ENCODE results near the gene CDKAL1. TPM values are rescaled to one million over a fixed set of nuclear protein-coding genes. Genes with fewer than 3 reads are reported as not detected.

Gene CDKAL1
- total and polyA plus RNA-seq, 10 of the 15 experiments (the other 5 are each of a cell fraction or from before 2014, with no cell fraction given) = 10.7 to 26.9 (median 17.3) TPM

DNA sequence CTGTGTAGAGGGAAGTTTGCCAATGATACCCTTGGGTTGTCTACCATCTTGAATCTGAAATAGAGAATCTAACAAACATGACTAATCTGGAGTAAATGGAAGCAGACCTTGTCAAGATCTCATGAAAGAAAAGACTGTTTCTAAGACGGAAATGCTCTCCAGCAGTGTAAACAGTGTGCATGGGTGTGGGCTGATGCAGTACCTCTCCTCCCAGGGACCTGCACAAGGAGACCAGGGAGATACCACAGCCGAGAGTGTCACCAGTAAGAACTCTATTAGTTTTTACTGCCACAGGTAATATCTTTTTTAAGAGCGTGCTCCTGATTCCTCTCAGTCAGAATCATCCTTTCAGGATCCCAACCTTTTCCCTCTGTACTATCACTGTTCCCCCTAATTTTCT, 546.0 kb downstream of the CDKAL1 start (continued):
- TF ChIP-seq, protein P1, sequence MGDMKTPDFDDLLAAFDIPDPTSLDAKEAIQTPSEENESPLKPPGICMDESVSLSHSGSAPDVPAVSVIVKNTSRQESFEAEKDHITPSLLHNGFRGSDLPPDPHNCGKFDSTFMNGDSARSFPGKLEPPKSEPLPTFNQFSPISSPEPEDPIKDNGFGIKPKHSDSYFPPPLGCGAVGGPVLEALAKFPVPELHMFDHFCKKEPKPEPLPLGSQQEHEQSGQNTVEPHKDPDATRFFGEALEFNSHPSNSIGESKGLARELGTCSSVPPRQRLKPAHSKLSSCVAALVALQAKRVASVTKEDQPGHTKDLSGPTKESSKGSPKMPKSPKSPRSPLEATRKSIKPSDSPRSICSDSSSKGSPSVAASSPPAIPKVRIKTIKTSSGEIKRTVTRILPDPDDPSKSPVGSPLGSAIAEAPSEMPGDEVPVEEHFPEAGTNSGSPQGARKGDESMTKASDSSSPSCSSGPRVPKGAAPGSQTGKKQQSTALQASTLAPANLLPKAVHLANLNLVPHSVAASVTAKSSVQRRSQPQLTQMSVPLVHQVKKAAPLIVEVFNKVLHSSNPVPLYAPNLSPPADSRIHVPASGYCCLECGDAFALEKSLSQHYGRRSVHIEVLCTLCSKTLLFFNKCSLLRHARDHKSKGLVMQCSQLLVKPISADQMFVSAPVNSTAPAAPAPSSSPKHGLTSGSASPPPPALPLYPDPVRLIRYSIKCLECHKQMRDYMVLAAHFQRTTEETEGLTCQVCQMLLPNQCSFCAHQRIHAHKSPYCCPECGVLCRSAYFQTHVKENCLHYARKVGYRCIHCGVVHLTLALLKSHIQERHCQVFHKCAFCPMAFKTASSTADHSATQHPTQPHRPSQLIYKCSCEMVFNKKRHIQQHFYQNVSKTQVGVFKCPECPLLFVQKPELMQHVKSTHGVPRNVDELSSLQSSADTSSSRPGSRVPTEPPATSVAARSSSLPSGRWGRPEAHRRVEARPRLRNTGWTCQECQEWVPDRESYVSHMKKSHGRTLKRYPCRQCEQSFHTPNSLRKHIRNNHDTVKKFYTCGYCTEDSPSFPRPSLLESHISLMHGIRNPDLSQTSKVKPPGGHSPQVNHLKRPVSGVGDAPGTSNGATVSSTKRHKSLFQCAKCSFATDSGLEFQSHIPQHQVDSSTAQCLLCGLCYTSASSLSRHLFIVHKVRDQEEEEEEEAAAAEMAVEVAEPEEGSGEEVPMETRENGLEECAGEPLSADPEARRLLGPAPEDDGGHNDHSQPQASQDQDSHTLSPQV (IDR thresholded peaks at IDR 0.05) = no peak
- TF ChIP-seq HDGF (IDR thresholded peaks at IDR 0.05) = no peak
- no peak for TF ChIP-seq NR2C2 (IDR thresholded peaks at IDR 0.05; ENCODE audit: borderline replicate concordance, control insufficient read depth, insufficient read length, low read depth)
- TF ChIP-seq SREBF1 (IDR thresholded peaks at IDR 0.05; ENCODE audit: low read length) = no peak
- TF ChIP-seq CBX5 (IDR thresholded peaks at IDR 0.05; ENCODE audit: low read depth) = no peak
- TF ChIP-seq ZNF217 (IDR thresholded peaks at IDR 0.05) = no peak

DNA sequence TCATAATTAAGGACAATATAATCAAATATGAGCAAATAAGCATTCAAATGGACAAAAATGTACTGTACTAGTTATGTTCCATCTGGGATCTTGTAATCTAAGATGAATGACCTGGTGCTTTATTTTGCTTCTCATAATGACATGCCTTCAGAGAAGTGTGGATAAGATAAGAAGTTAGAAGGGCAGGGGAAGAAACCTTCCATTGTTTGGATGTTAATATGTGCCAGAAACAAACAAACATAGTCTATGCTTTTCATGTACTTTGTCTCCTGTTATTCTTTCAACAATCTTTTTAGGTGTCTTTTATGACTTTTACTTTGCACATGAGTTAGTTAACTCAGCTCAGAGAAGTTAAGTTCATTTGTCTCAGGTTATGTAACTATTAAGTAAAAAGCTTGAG, 547.8 kb downstream of the CDKAL1 start:
- Histone ChIP-seq H4K20me1 (ENCODE audit: control insufficient read depth, insufficient read depth) (no peaks in the 10 kb centered on the region), H2AFZ (ENCODE audit: control insufficient read depth, low read depth, low read length) (no peak overlapping the region), H3K9ac (ENCODE audit: control insufficient read depth, insufficient read depth, low read length) (no peak overlapping the region), H3K27ac (ENCODE audit: control insufficient read depth, insufficient read depth) (no peak overlapping the region), H3K4me1 (ENCODE audit: control insufficient read depth, insufficient read depth, low read length) (no peaks in the 10 kb centered on the region), H3K9me3 (replicated peaks; ENCODE audit: control insufficient read depth, insufficient read depth, low read length) (peaks cover 6% of the 10 kb centered on the region; the same call in 1 of the 3 replicates), H3K27me3 (replicated peaks in 1 of 2; ENCODE audit: control insufficient read depth in 2 of 2, insufficient read depth in 2 of 2, low read length in 1 of 2) (no peaks in the 10 kb centered on the region), H3K79me2 (ENCODE audit: control insufficient read depth, insufficient read depth, low read length) (no peaks in the 10 kb centered on the region), H3K4me2 (ENCODE audit: control insufficient read depth, insufficient read depth) (no peak overlapping the region), H3K36me3 (ENCODE audit: control insufficient read depth in 2 of 2, insufficient read depth in 2 of 2, low read length in 1 of 2) (no peaks in the 10 kb centered on the region; a peak in 1 of 4 replicates), H3K4me3 (no peak overlapping the region)
- no peak for DNase-seq (ENCODE audit: low read depth, low spot score)
- ChIA-PET RAD21 (ENCODE audit: unreplicated experiment) (no interaction called here), POLR2A (no interaction called here), CTCF (interaction anchor here (1.0 kb wide), 1 partner anchor 63 kb away, joined by 3 read pairs; no protein-coding TSS in a partner anchor), SMC1A (ENCODE audit: uncharacterized antibody, unreplicated experiment) (interaction anchor here (0.7 kb wide), 1 partner anchor 44 kb away, joined by 3 read pairs; no protein-coding TSS in a partner anchor)
- ATAC-seq = no peak
- TF ChIP-seq CHD1 (IDR thresholded peaks at IDR 0.05; ENCODE audit: low read depth, low read length) (no peak), ZBED1 (IDR thresholded peaks at IDR 0.05; ENCODE audit: borderline replicate concordance) (no peak), RAD21 (IDR thresholded peaks at IDR 0.05; ENCODE audit: insufficient read depth, low read depth, low read length) (no peak), BRCA1 (IDR thresholded peaks at IDR 0.05; ENCODE audit: low read depth, low read length) (no peak), DPF2 (IDR thresholded peaks at IDR 0.05) (no peak), BHLHE40 (IDR thresholded peaks at IDR 0.05; ENCODE audit: borderline replicate concordance in 1 of 2, low read depth in 2 of 2, low read length in 1 of 2) (no peak), SUPT20H (IDR thresholded peaks at IDR 0.05; ENCODE audit: borderline replicate concordance, control insufficient read depth, low read depth, low read length) (no peak), CHD4 (IDR thresholded peaks at IDR 0.05) (no peak), TCF12 (IDR thresholded peaks at IDR 0.05; ENCODE audit: low read depth, low read length) (no peak)
- in situ Hi-C loops (cut with MboI) (no loop called here), intact Hi-C loops (cut with micrococcal nuclease; ENCODE audit: unreplicated experiment) (no loop called here)
- no TSS peak for BruUV-seq (replicated peaks)
- no peak for FAIRE-seq
